GM23338 (cell line): ENCODE measurements around the gene PRKAG1. TPM values are rescaled to one million over a fixed set of nuclear protein-coding genes. Genes with fewer than 3 reads are reported as not detected.

Experiments
- ATAC-seq: fragments of 200-7000 bp; cut with Tn5 transposase; 3 replicates; pipeline ENCODE4 v1.9.1; 2020
- DNase-seq: peaks from one replicate; pipeline ENCODE4 v3.0.0-alpha.2; 2015; ENCODE audit warnings: low spot score
- H2AFZ ChIP-seq: fragments of 200-600 bp; sonication (generic); 2 replicates; pipeline ENCODE4 v1.8.0; 2016; ENCODE audit warnings: antibody characterized with exemption, mild to moderate bottlenecking, moderate library complexity
- H3F3A ChIP-seq: fragments of 200-600 bp; sonication (generic); replicated peaks from 2 replicates; pipeline ENCODE4 v1.8.0; 2017; ENCODE audit warnings: antibody characterized with exemption, mixed run types, low read depth
- H3K27ac ChIP-seq: fragments of 200-600 bp; sonication (generic); 2 replicates; pipeline ENCODE4 v1.6.1; 2016; ENCODE audit warnings: low read depth
- H3K27me3 ChIP-seq: fragments of 200-600 bp; sonication (generic); 2 replicates; pipeline ENCODE4 v1.8.0; 2016; ENCODE audit warnings: mild to moderate bottlenecking, mixed run types, moderate library complexity; ENCODE audit not compliant: insufficient read depth
- H3K36me3 ChIP-seq: fragments of 200-600 bp; sonication (generic); 2 replicates; pipeline ENCODE4 v1.8.0; 2016; ENCODE audit warnings: mild to moderate bottlenecking; ENCODE audit not compliant: insufficient read depth
- H3K4me1 ChIP-seq: fragments of 200-600 bp; sonication (generic); 2 replicates; pipeline ENCODE4 v1.8.0; 2016; ENCODE audit warnings: mild to moderate bottlenecking, moderate library complexity; ENCODE audit not compliant: insufficient read depth
- H3K4me2 ChIP-seq: fragments of 200-600 bp; sonication (generic); 2 replicates; pipeline ENCODE4 v1.7.1; 2017; ENCODE audit warnings: mixed run types
- H3K4me3 ChIP-seq: fragments of 200-600 bp; sonication (generic); 2 replicates; pipeline ENCODE4 v1.6.1; 2016; ENCODE audit warnings: mixed run types
- H3K79me2 ChIP-seq: fragments of 200-600 bp; sonication (generic); replicated peaks from 2 replicates; pipeline ENCODE4 v1.8.0; 2017; ENCODE audit warnings: mild to moderate bottlenecking; ENCODE audit not compliant: insufficient read depth
- H3K9me2 ChIP-seq: fragments of 200-600 bp; sonication (generic); 2 replicates; pipeline ENCODE4 v1.8.0; 2017; ENCODE audit not compliant: insufficient read depth
- H4K20me1 ChIP-seq: fragments of 200-600 bp; sonication (generic); replicated peaks from 2 replicates; pipeline ENCODE4 v1.8.0; 2017; ENCODE audit warnings: mild to moderate bottlenecking; ENCODE audit not compliant: insufficient read depth
- H3K27ac Mint-ChIP-seq: 2 replicates; pipeline ENCODE4 v1.8.0; 2020; ENCODE audit warnings: inconsistent platforms, mild to moderate bottlenecking, moderate library complexity, mixed read lengths
- H3K27me3 Mint-ChIP-seq: 3 replicates; pipeline ENCODE4 v1.8.0; 2022; ENCODE audit warnings: low read depth, mild to moderate bottlenecking, moderate library complexity, mixed read lengths, inconsistent platforms; ENCODE audit not compliant: insufficient read depth, poor library complexity
- H3K36me3 Mint-ChIP-seq: 3 replicates; pipeline ENCODE4 v1.8.0; 2021; ENCODE audit warnings: low read depth, mild to moderate bottlenecking, inconsistent platforms, moderate library complexity, mixed read lengths
- H3K4me1 Mint-ChIP-seq: 3 replicates; pipeline ENCODE4 v1.8.0; 2020; ENCODE audit warnings: mild to moderate bottlenecking, inconsistent platforms, mixed read lengths
- H3K4me3 Mint-ChIP-seq: 3 replicates; pipeline ENCODE4 v1.8.0; 2021; ENCODE audit warnings: moderate library complexity, mild to moderate bottlenecking, inconsistent platforms, mixed read lengths
- H3K9me3 Mint-ChIP-seq: 3 replicates; pipeline ENCODE4 v1.8.0; 2020; ENCODE audit warnings: moderate library complexity, mild to moderate bottlenecking, inconsistent platforms, mixed read lengths
- CTCF ChIP-seq, 2 experiments: fragments of 200-600 bp in 1 of 2; sonication (generic) in 1 of 2; conservative IDR thresholded peaks; 2 replicates each; pipeline versions ENCODE4 v1.5.1 to v1.6.1; 2016 to 2017; ENCODE audit warnings: antibody characterized with exemption in 2 of 2, low read depth in 2 of 2, mild to moderate bottlenecking in 2 of 2, moderate library complexity in 1 of 2
- POLR2AphosphoS5 ChIP-seq: IDR thresholded peaks from 2 replicates; pipeline ENCODE4 v1.6.1; 2016; ENCODE audit warnings: antibody characterized with exemption, low read depth
- REST ChIP-seq: IDR thresholded peaks from one replicate; pipeline ENCODE4 v1.6.1; 2018; ENCODE audit warnings: antibody characterized with exemption; ENCODE audit not compliant: unreplicated experiment
- STAT1 ChIP-seq: IDR thresholded peaks from one replicate; pipeline ENCODE4 v1.6.1; 2016; ENCODE audit warnings: antibody characterized with exemption; ENCODE audit not compliant: unreplicated experiment
- ZNF114 ChIP-seq: fragments of 250-450 bp; sonication (Bioruptor Pico); IDR thresholded peaks from 2 replicates; pipeline ENCODE4 v1.5.0; 2020; ENCODE audit warnings: mild to moderate bottlenecking, moderate library complexity
- ZNF331 ChIP-seq: fragments of 250-450 bp; sonication (Bioruptor Pico); IDR thresholded peaks from 2 replicates; pipeline ENCODE4 v1.5.0; 2020; ENCODE audit warnings: low read depth, mild to moderate bottlenecking, moderate library complexity
- polyA plus RNA-seq: library from polyadenylated mRNA; unstranded; fragments of >200 nt; fragmentation: Nextera tagmentation; extraction: Ambion mirVana; gene quantifications from 2 replicates; pipeline ENCODE4 v1.2.1, GENCODE V29; 2016
- total RNA-seq: library from RNA; depleted of rRNA; stranded (reverse); fragments of >200 nt; shearing (Covaris generic); gene quantifications from 2 replicates; pipeline ENCODE4 v1.2.3, GENCODE V29; 2014

Gene PRKAG1
- total and polyA plus RNA-seq, 2 experiments from 2014 or later = 19.9 to 35.4 TPM

DNA sequence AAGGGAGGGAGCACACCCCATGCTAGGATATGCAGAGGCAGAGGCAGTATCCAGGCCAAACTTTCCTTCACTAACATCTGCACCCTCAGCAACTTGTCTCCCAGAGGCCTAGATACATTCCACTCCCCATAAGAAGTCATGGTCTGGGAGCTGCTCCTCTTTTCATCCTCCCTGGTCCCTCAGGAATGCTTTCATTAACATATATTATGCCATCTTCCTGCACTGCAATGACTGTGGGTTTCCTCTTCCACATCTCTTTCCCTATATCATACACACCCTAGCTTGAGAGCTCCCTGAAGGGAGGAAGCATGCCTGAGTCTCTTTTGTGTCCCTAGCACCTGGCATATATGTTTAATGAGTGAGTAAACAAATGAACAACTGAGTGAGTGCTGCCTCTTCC is 28.0 kb downstream of the PRKAG1 start (continued):
- TF ChIP-seq REST = no peak

DNA sequence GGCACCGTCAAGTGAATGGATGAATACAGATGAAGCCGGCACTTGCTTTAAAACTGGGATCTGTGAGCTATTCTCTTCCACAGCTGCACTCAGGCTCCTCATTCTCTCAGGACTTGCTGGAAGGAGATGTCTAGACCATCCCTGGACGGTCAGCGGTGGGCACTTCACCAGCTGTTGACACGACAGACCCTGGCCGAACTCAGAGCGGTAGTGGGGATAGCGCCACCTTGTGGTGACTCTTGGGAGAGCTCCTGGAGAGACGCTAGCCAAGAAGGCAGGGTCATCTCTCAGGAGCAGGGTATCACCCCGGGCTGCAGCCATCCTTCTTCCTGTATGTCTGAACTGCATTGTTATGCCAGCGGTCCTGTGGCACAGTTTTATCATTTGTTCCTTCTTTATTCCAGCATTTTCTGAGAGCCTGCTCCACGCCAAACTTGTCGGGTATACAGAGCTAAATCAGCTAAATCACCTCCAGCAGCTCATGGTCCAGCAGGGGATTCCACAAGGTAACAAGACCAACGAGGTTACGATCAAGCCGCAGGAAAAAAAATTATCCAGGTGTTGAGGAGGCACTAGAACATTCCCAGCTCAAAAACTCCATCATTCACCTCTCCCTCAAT is 30.4 kb downstream of the PRKAG1 start:
- ATAC-seq = peak; percentile 87
- no peaks in the 10 kb centered on the region for H3K4me1 ChIP-seq
- H3K36me3 Mint-ChIP-seq = no peaks in the 10 kb centered on the region

More for the DNA sequence above, 30.4 kb downstream of the PRKAG1 start:
- Histone ChIP-seq H3F3A (no peaks in the 10 kb centered on the region), H4K20me1 (0 out of 2 replicates have a peak, but pooled peaks cover 4% of the 10 kb centered on the region), H3K4me3 (no peak overlapping the region), H2AFZ (no peak overlapping the region), H3K27me3 (peaks cover 92% of the 10 kb centered on the region), H3K79me2 (no peaks in the 10 kb centered on the region), H3K9me2 (no peaks in the 10 kb centered on the region), H3K36me3 (no peaks in the 10 kb centered on the region), H3K4me2 (no peak overlapping the region), H3K27ac (no peak overlapping the region)
- H3K9me3 Mint-ChIP-seq = no peaks in the 10 kb centered on the region
- no peak overlapping the region for H3K4me3 Mint-ChIP-seq
- TF ChIP-seq CTCF (conservative IDR thresholded peaks at IDR 0.05; ENCODE audit: low read depth in 2 of 2) = peak; percentile 86 to 98
- TF ChIP-seq POLR2AphosphoS5 = no peak
- no peak for TF ChIP-seq ZNF114
- TF ChIP-seq STAT1 = no peak
- no peak for TF ChIP-seq ZNF331 (CRISPR knock-in tag)
- peaks cover 9% of the 10 kb centered on the region for H3K4me1 Mint-ChIP-seq
- peak; percentile 89 for DNase-seq
- H3K27me3 Mint-ChIP-seq = peaks cover 50% of the 10 kb centered on the region
- H3K27ac Mint-ChIP-seq = no peak overlapping the region
